ENCODE data around the gene LGALS12. TPM values are rescaled to one million over a fixed set of nuclear protein-coding genes. Genes with fewer than 3 reads are reported as not detected.
A peak's percentile ranks its signal among the peaks of the same experiment; 100 is the strongest.
"Not testable (repeated sequence)": the region's sequence is repeated elsewhere in the genome, so short reads cannot be mapped to it uniquely, and the experiment has no call there.

Gene LGALS12
- total RNA-seq, 2 donors from 2014 or later: 2.9 TPM; not detected in 1

DNA sequence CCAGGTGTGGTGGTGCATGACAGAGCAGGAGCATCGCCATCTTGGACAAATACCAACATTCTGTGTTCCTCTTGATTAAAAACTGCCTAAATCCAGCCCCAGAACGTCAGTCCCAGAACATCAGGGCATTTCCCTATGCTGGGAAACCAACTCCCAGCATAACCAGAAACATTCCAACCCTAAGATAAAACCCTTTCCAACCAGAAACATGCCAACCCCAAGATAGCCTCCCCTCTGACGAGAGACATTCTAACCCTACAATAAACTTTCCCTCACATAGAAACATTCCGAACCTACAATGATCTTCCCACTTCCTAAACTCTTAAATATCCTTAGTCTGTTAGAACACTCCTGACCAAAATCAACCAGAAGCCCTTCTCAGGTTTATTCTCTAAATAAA is 42.3 kb downstream of the LGALS12 start:
- no peak overlapping the region for H3K4me3 ChIP-seq
- H3K4me1 ChIP-seq: peaks cover 0 to 5% of the 10 kb centered on the region in 2 donors
- H3K36me3 ChIP-seq: no peaks in the 10 kb centered on the region
- TF ChIP-seq, protein P1, sequence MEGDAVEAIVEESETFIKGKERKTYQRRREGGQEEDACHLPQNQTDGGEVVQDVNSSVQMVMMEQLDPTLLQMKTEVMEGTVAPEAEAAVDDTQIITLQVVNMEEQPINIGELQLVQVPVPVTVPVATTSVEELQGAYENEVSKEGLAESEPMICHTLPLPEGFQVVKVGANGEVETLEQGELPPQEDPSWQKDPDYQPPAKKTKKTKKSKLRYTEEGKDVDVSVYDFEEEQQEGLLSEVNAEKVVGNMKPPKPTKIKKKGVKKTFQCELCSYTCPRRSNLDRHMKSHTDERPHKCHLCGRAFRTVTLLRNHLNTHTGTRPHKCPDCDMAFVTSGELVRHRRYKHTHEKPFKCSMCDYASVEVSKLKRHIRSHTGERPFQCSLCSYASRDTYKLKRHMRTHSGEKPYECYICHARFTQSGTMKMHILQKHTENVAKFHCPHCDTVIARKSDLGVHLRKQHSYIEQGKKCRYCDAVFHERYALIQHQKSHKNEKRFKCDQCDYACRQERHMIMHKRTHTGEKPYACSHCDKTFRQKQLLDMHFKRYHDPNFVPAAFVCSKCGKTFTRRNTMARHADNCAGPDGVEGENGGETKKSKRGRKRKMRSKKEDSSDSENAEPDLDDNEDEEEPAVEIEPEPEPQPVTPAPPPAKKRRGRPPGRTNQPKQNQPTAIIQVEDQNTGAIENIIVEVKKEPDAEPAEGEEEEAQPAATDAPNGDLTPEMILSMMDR (IDR thresholded peaks at IDR 0.05): no peak
- no peaks in the 10 kb centered on the region for H3K9me3 ChIP-seq
- peak; percentile 32 for DNase-seq (ENCODE audit: low spot score)
- no peak overlapping the region for H3K27ac ChIP-seq
- H3K27me3 ChIP-seq: no peaks in the 10 kb centered on the region

DNA sequence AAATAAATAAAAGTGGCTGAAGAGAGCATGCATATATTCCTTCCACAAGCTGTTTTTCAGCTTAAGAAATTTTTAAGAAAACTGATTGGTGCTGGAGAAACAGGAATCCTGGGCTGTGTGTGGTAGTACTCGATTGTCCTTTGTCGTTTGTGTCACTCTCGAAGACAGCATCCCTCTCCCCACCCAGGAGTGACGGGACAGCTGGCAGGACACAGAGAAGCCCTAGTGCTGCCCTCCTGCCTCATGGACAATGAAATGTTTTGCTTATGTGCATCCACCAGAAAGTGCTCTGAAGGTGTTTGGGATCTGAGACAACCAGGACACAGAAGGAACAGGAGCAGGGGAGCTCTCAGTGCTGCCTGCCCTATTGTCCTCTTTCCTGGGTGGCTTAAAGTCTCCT is 43.5 kb downstream of the LGALS12 start:
- H3K27me3 ChIP-seq: no peaks in the 10 kb centered on the region
- H3K27ac ChIP-seq: no peak overlapping the region
- no peak overlapping the region for H3K4me3 ChIP-seq
- peaks cover 0 to 5% of the 10 kb centered on the region in 2 donors for H3K4me1 ChIP-seq
- peak; percentile 30 for DNase-seq (ENCODE audit: low spot score)
- TF ChIP-seq, protein P1 (IDR thresholded peaks at IDR 0.05): no peak
- H3K36me3 ChIP-seq: no peaks in the 10 kb centered on the region
- H3K9me3 ChIP-seq: no peaks in the 10 kb centered on the region

DNA sequence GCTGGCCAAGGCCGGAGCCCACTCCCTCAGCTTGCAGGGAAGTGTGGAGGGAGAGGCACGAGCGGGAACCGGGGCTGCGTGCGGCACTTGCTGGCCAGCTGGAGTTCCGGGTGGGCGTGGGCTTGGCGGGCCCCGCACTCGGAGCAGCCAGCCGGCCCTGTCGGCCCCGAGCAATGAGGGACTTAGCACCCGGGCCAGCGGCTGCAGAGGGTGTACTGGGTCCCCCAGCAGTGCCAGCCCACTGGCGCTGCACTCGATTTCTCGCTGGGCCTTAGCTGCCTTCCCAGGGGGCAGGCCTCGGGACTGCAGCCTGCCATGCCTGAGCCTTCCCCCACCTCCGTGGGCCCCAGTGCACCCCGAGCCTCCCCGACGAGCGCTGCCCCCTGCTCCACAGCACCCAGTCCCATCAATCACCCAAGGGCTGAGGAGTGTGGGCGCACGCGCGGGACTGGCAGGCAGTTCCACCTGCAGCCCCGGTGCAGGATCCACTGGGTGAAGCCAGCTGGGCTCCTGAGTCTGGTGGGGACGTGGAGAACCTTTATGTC is 44.3 kb downstream of the LGALS12 start:
- H3K4me1 ChIP-seq; DNase-seq (ENCODE audit: low spot score); H3K4me3 ChIP-seq: not testable (repeated sequence)

DNA sequence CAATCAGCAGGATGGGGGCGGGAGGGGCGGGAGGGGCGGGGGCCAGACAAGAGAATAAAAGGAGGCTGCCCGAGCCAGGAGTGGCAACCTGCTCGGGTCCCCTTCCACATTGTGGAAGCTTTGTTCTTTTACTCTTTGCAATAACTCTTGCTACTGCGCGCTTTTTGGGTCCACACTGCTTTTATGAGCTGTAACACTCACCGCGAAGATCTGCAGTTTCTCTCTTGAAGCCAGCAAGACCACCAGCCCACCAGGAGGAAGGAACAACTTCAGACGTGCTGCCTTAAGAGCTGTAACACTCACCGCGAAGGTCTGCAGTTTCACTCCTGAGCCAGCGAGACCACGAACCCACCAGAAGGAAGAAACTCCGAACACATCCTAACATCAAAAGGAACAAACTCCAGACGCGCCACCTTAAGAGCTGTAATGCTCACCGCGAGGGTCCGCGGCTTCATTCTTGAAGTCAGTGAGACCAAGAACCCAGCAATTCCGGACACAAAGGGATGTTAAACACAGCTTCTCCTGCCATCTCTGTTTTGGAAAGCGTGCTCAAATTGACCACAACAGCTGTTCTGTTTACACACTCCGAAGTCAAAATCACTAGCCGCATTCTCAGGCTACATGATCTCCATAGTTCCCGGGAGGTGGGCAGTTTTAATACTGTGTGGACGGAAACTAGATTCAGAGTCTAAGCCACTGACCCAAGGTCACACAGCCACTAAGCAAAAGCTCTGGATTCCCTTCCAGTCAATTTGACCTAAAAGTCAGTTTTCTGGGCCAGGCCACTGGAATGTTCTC is 45.4 kb downstream of the LGALS12 start:
- no peak overlapping the region for H3K27ac ChIP-seq

More for the DNA sequence above, 44.3 kb downstream of the LGALS12 start:
- H3K27ac ChIP-seq, H3K9me3 ChIP-seq, H3K27me3 ChIP-seq, H3K36me3 ChIP-seq: not testable (repeated sequence)

DNA sequence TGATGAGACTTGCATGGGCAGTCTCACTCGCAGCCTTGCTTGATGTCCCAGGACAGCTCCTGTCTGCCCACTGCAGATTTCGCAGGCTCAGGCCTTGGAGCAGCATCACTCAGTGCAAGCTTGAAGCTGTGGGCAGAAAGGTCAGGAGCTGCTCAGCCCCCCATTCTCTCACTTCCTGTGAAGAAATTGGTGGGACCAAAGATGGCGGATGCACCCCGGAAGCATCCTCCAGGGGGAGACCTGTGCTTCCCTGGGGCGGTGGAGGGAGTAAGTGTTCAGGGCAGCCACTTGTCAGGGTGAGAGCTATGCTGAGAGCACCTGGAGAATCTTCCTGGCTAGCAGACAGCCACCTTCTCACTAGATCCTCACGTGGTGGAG is 46.0 kb downstream of the LGALS12 start:
- no peak for DNase-seq (ENCODE audit: low spot score)
- Histone ChIP-seq H3K36me3 (no peaks in the 10 kb centered on the region), H3K4me3 (no peak overlapping the region), H3K4me1 (peaks cover 0 to 5% of the 10 kb centered on the region in 2 donors), H3K27me3 (no peaks in the 10 kb centered on the region), H3K27ac (no peak overlapping the region), H3K9me3 (no peaks in the 10 kb centered on the region)
- TF ChIP-seq, protein P1 (IDR thresholded peaks at IDR 0.05): no peak

More for the DNA sequence above, 45.4 kb downstream of the LGALS12 start:
- DNase-seq (ENCODE audit: low spot score): no peak
- Histone ChIP-seq H3K9me3 (no peaks in the 10 kb centered on the region), H3K36me3 (no peaks in the 10 kb centered on the region), H3K4me1 (peaks cover 0 to 5% of the 10 kb centered on the region in 2 donors), H3K27me3 (no peaks in the 10 kb centered on the region), H3K4me3 (no peak overlapping the region)
- TF ChIP-seq, protein P1 (IDR thresholded peaks at IDR 0.05): no peak

DNA sequence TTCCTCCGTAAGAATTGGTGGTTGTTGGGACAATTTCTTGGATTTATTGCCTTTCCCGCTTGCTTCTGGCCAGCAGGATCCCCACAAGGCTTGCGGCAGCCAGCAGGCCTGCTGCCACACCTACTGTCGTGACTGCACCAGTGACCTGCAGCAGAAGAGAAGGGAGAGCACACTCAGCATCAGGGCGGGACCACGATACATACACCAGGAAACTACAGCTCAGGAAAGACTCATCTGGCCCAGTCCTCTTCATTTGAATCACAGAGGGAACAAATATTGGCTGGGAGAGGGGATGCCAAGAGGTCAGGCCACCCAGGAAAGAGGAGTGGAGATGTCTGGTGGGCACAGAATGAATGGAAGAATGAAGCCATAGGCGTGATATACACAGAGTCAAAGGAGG is 47.0 kb downstream of the LGALS12 start:
- H3K9me3 ChIP-seq: no peaks in the 10 kb centered on the region
- no peaks in the 10 kb centered on the region for H3K27me3 ChIP-seq
- H3K4me1 ChIP-seq: peaks cover 0 to 4% of the 10 kb centered on the region in 2 donors
- no peak overlapping the region for H3K27ac ChIP-seq
- DNase-seq (ENCODE audit: low spot score): no peak
- H3K4me3 ChIP-seq: no peak overlapping the region
- H3K36me3 ChIP-seq: no peaks in the 10 kb centered on the region
- TF ChIP-seq, protein P1 (IDR thresholded peaks at IDR 0.05): no peak

Data from right atrium auricular region (tissue), 2 donors.